BLaER1 treated with 17β-estradiol and CSF1 and Interleukin-3, amounts not matched to agents 10 nM and 100 nM (cell line): ENCODE data around the gene LYAR.

ENCODE experiments used
- H3K27ac ChIP-seq, 11 experiments: shearing (Covaris generic); formaldehyde crosslinking; 2 replicates each; pipeline ENCODE4 v1.8.1; 2022
- H3K27me3 ChIP-seq, 11 experiments: shearing (Covaris generic); formaldehyde crosslinking; 2 replicates each; pipeline ENCODE4 v1.8.1; 2022
- H3K36me3 ChIP-seq, 11 experiments: shearing (Covaris generic); formaldehyde crosslinking; 2 replicates each; pipeline ENCODE4 v1.8.1; 2022
- H3K4me1 ChIP-seq, 10 experiments: shearing (Covaris generic); formaldehyde crosslinking; 2 replicates each; pipeline ENCODE4 v1.8.1; 2022
- H3K4me2 ChIP-seq, 11 experiments: shearing (Covaris generic); formaldehyde crosslinking; 2 replicates each; pipeline ENCODE4 v1.8.1; 2022
- H3K4me3 ChIP-seq, 10 experiments: shearing (Covaris generic); formaldehyde crosslinking; 2 replicates each; pipeline ENCODE4 v1.8.1; 2022
- H3K9ac ChIP-seq, 11 experiments: shearing (Covaris generic); formaldehyde crosslinking; 2 replicates each; pipeline ENCODE4 v1.8.1; 2022
- H3K9me3 ChIP-seq, 11 experiments: shearing (Covaris generic); formaldehyde crosslinking; replicated peaks in 1 of 11; 2 replicates each; pipeline ENCODE4 v1.8.1; 2022
- H4K20me1 ChIP-seq, 11 experiments: shearing (Covaris generic); formaldehyde crosslinking; 2 replicates each; pipeline ENCODE4 v1.8.1; 2022
- Cebpa-rat ChIP-seq, 11 experiments: shearing (Covaris generic); IDR thresholded peaks; 2 replicates each; pipeline ENCODE4 v1.8.1; 2022

The LYAR gene

GRCh38 chr4:4281787-4282186 is 8.2 kb downstream of the LYAR start:
- no peak overlapping the region for H3K9ac ChIP-seq
- peaks cover 0 to 7% (median 2%) of the 10 kb centered on the region in 10 experiments; a peak in 4 of 20 replicates for H3K4me1 ChIP-seq
- H3K4me2 ChIP-seq = no peak overlapping the region
- H4K20me1 ChIP-seq = peaks cover 0 to 81% (median 26%) of the 10 kb centered on the region in 11 experiments; a peak in 16 of 22 replicates
- H3K27ac ChIP-seq = no peak overlapping the region
- no peak overlapping the region for H3K4me3 ChIP-seq
- no peaks in the 10 kb centered on the region for H3K27me3 ChIP-seq
- no peaks in the 10 kb centered on the region for H3K9me3 ChIP-seq
- TF ChIP-seq Cebpa-rat (IDR thresholded peaks at IDR 0.05) = no peak
- H3K36me3 ChIP-seq = peaks cover 93 to 100% (median 99%) of the 10 kb centered on the region in 11 experiments

- Histone ChIP-seq H3K4me2 (no peak overlapping the region), H3K36me3 (peaks cover 97 to 100% (median 99%) of the 10 kb centered on the region in 11 experiments), H3K4me3 (no peak overlapping the region)
Measured at GRCh38 chr4:4277531-4277930, 12.4 kb downstream of the LYAR start.

GRCh38 chr4:4274226-4274625 is 15.7 kb downstream of the LYAR start:
- no peak overlapping the region for H3K4me2 ChIP-seq
- H3K4me3 ChIP-seq = no peak overlapping the region
- peaks cover 81 to 100% (median 97%) of the 10 kb centered on the region in 11 experiments for H3K36me3 ChIP-seq
- no peak for TF ChIP-seq Cebpa-rat (IDR thresholded peaks at IDR 0.05)
- no peaks in the 10 kb centered on the region for H3K9me3 ChIP-seq
- peaks cover 0 to 56% (median 11%) of the 10 kb centered on the region in 11 experiments; a peak in 11 of 22 replicates for H4K20me1 ChIP-seq
- H3K4me1 ChIP-seq = peaks cover 0 to 30% (median 4%) of the 10 kb centered on the region in 10 experiments; a peak in 10 of 20 replicates
- no peaks in the 10 kb centered on the region for H3K27me3 ChIP-seq
- H3K9ac ChIP-seq = no peak overlapping the region
- no peak overlapping the region for H3K27ac ChIP-seq

More at GRCh38 chr4:4277531-4277930, 12.4 kb downstream of the LYAR start:
- Histone ChIP-seq H3K9ac (no peak overlapping the region), H4K20me1 (peaks cover 0 to 54% (median 5%) of the 10 kb centered on the region in 11 experiments; a peak in 10 of 22 replicates), H3K27ac (no peak overlapping the region), H3K4me1 (no peaks in the 10 kb centered on the region), H3K9me3 (no peaks in the 10 kb centered on the region), H3K27me3 (no peaks in the 10 kb centered on the region)
- no peak for TF ChIP-seq Cebpa-rat (IDR thresholded peaks at IDR 0.05)

- H3K36me3 ChIP-seq = peaks cover 58 to 100% (median 95%) of the 10 kb centered on the region in 11 experiments
Measured at GRCh38 chr4:4271912-4272311, 18.0 kb downstream of the LYAR start.

GRCh38 chr4:4270529-4270928 is 19.4 kb downstream of the LYAR start:
- peaks cover 0 to 37% (median 9%) of the 10 kb centered on the region in 11 experiments; a peak in 9 of 22 replicates for H4K20me1 ChIP-seq

More at GRCh38 chr4:4271912-4272311, 18.0 kb downstream of the LYAR start:
- TF ChIP-seq Cebpa-rat (IDR thresholded peaks at IDR 0.05) = peak in 2 of 11 experiments; percentile 11 to 51; a peak in 1 of 22 replicates
- no peak overlapping the region for H3K4me3 ChIP-seq
- H3K4me1 ChIP-seq = peaks cover 0 to 53% (median 9%) of the 10 kb centered on the region in 10 experiments; a peak in 10 of 20 replicates
- no peaks in the 10 kb centered on the region for H3K9me3 ChIP-seq
- H3K27me3 ChIP-seq = no peaks in the 10 kb centered on the region
- H3K9ac ChIP-seq = no peak overlapping the region
- peak overlapping the region in 2 of 11 experiments; percentile 39 to 79; a peak in 1 of 22 replicates for H3K4me2 ChIP-seq
- peak overlapping the region in 1 of 11 experiments; percentile 88; a peak in 1 of 22 replicates for H3K27ac ChIP-seq
- peaks cover 0 to 46% (median 9%) of the 10 kb centered on the region in 11 experiments; a peak in 9 of 22 replicates for H4K20me1 ChIP-seq

GRCh38 chr4:4269856-4270255 is 20.1 kb downstream of the LYAR start:
- Histone ChIP-seq H3K4me1 (peaks cover 0 to 54% (median 9%) of the 10 kb centered on the region in 10 experiments; a peak in 10 of 20 replicates), H3K9me3 (peaks cover 0 to 10% (median 6%) of the 10 kb centered on the region in 11 experiments; a peak in 9 of 22 replicates), H3K27me3 (no peaks in the 10 kb centered on the region), H3K9ac (peak overlapping the region in 3 of 11 experiments; percentile 32 to 60 (median 50); a peak in 4 of 22 replicates), H3K36me3 (peaks cover 38 to 98% (median 89%) of the 10 kb centered on the region in 11 experiments), H4K20me1 (peaks cover 0 to 36% (median 9%) of the 10 kb centered on the region in 11 experiments; a peak in 9 of 22 replicates), H3K27ac (peak overlapping the region in 4 of 11 experiments; percentile 65 to 88 (median 72); a peak in 8 of 22 replicates), H3K4me2 (peak overlapping the region in 5 of 11 experiments; percentile 56 to 82 (median 79); a peak in 9 of 22 replicates), H3K4me3 (no peak overlapping the region)
- no peak for TF ChIP-seq Cebpa-rat (IDR thresholded peaks at IDR 0.05)

More at GRCh38 chr4:4270529-4270928, 19.4 kb downstream of the LYAR start:
- H3K4me2 ChIP-seq = peak overlapping the region in 4 of 11 experiments; percentile 40 to 82 (median 75); a peak in 5 of 22 replicates
- TF ChIP-seq Cebpa-rat (IDR thresholded peaks at IDR 0.05) = no peak
- no peak overlapping the region for H3K4me3 ChIP-seq
- H3K4me1 ChIP-seq = peaks cover 0 to 54% (median 9%) of the 10 kb centered on the region in 10 experiments; a peak in 10 of 20 replicates
- peaks cover 0 to 10% (median 6%) of the 10 kb centered on the region in 11 experiments; a peak in 9 of 22 replicates for H3K9me3 ChIP-seq
- H3K9ac ChIP-seq = no peak overlapping the region; a peak in 1 of 22 replicates
- H3K27ac ChIP-seq = peak overlapping the region in 4 of 11 experiments; percentile 7 to 88 (median 72); a peak in 6 of 22 replicates
- H3K36me3 ChIP-seq = peaks cover 45 to 100% (median 94%) of the 10 kb centered on the region in 11 experiments
- H3K27me3 ChIP-seq = no peaks in the 10 kb centered on the region

GRCh38 chr4:4269331-4269731 is 20.6 kb downstream of the LYAR start:
- Histone ChIP-seq H3K27me3 (no peaks in the 10 kb centered on the region), H3K9ac (peak overlapping the region in 3 of 11 experiments; percentile 36 to 60 (median 50); a peak in 6 of 22 replicates), H3K4me2 (peak overlapping the region in 5 of 11 experiments; percentile 56 to 82 (median 79); a peak in 10 of 22 replicates), H3K4me1 (peaks cover 0 to 54% (median 9%) of the 10 kb centered on the region in 10 experiments; a peak in 10 of 20 replicates), H3K36me3 (peaks cover 33 to 92% (median 83%) of the 10 kb centered on the region in 11 experiments), H3K9me3 (peaks cover 0 to 10% (median 6%) of the 10 kb centered on the region in 11 experiments; a peak in 9 of 22 replicates), H3K4me3 (no peak overlapping the region), H4K20me1 (peaks cover 0 to 36% (median 9%) of the 10 kb centered on the region in 11 experiments; a peak in 8 of 22 replicates), H3K27ac (peak overlapping the region in 5 of 11 experiments; percentile 20 to 88 (median 70); a peak in 10 of 22 replicates)
- TF ChIP-seq Cebpa-rat (IDR thresholded peaks at IDR 0.05) = no peak

GRCh38 chr4:4268776-4269175 is 21.2 kb downstream of the LYAR start:
- peak overlapping the region in 3 of 11 experiments; percentile 36 to 60 (median 50); a peak in 6 of 22 replicates for H3K9ac ChIP-seq
- H3K27ac ChIP-seq = peak overlapping the region in 5 of 11 experiments; percentile 20 to 88 (median 70); a peak in 8 of 22 replicates
- H4K20me1 ChIP-seq = peaks cover 0 to 36% (median 9%) of the 10 kb centered on the region in 11 experiments; a peak in 8 of 22 replicates
- H3K4me3 ChIP-seq = no peak overlapping the region
- peak overlapping the region in 5 of 11 experiments; percentile 56 to 82 (median 79); a peak in 10 of 22 replicates for H3K4me2 ChIP-seq
- TF ChIP-seq Cebpa-rat (IDR thresholded peaks at IDR 0.05) = no peak
- peaks cover 0 to 10% (median 6%) of the 10 kb centered on the region in 11 experiments; a peak in 9 of 22 replicates for H3K9me3 ChIP-seq
- peaks cover 0 to 54% (median 9%) of the 10 kb centered on the region in 10 experiments; a peak in 10 of 20 replicates for H3K4me1 ChIP-seq
- peaks cover 28 to 87% (median 78%) of the 10 kb centered on the region in 11 experiments for H3K36me3 ChIP-seq
- H3K27me3 ChIP-seq = no peaks in the 10 kb centered on the region
